AG08395 (cell line): Measurements from ENCODE around the gene ARID1B.
"Not testable (repeated sequence)": the region's sequence is repeated elsewhere in the genome, so short reads cannot be mapped to it uniquely, and the experiment has no call there.

Experiments
- DNase-seq: peaks from one replicate; pipeline ENCODE4 v3.0.0; 2012; ENCODE audit warnings: mixed read lengths, low spot score

ARID1B gene

DNA sequence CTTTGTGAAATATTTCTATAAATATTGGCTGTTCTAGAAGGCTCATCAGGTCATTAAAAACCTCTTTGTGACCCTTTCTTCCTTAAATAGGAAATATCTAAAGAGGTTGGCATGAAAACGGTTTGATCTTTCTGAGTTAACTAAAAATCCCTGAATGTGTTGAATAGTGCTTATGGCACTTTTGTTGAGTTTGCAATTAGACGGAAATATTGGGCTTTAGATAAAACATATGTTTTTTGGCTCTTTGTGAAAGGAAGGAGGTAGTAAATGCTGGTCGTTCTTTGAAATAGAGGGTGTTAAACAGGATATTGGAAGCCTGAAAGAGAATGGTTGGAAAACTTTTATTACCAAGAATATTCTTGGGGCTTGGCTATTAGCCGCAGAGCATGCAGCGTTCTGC lies 163.0 kb downstream of the ARID1B start:
- DNase-seq: no peak

DNA sequence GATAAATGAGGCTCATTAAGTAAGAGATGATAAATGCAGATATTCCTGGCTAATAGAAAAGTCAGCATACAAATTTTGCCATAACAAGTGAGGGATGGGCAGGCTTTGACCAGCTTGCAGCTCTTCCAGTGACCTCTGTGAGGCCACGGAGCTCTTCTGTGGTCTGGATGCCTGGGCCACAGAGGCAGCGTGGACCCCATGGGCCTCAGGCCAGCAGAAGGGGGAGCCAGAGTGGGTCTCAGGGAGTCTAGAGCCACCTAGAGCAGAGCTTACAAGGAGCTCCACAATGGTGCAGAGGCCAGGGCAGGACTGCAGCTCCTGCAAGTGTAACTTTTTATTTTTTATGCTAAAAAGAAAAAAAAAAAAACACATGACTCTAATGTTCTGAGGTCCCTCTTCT lies 165.1 kb downstream of the ARID1B start:
- DNase-seq: no peak

DNA sequence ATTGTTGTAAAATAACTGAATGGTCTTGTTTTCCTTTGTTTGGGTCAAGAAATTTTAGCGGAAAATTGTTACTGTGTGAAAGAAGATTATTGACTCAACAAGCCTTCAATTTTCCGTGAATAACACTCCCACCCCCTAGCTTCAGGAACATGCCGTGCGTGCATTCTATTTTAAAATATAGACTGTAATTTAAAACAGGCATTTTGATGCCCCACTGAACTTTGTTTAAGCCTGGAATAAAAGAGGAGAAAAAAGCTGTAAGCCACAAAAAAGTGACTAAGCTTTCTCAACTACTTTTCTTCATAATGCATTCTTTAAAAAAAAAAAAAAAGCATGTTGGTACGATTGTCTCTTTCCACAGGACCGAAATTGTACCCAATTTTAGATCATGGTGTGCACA lies 166.0 kb downstream of the ARID1B start:
- DNase-seq: peak; percentile 25

DNA sequence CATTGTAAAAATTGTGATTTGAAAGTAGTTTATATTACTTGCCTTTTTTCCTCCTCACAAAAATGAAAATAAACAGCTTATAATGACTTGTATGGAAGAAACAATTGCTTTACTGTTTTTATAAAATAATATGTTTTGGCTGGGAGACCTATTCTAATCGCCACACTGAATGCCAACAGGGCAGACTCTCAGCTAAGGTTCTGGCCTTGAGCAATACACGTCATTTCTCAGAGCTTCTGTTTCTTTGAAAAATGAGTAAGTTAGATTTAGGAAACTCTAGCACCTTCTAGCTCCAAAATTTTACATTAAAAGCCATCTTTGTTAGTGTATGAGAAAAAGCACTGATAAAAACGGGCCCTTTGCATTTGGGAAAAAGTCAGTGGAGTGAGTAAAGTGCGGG lies 166.6 kb downstream of the ARID1B start:
- no peak for DNase-seq

DNA sequence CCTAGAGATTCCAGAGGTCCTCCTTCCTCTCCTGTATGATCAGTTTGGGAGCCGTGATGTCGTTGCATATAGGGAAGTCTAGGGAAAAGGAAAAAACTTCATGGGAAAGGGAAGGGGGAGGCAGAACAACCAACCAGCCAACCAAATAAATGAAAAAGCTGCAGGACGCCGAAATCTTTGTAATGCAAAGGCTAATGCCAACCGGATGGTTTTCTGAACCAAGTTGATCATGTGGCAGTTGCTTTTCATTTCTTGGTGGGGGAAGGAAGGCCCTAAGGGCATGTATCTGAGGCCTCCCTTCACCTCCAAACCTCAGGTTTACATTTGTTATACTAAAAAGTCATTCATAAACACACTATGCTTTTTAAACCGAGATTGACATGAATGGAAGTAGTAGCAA lies 167.2 kb downstream of the ARID1B start:
- DNase-seq: no peak

DNA sequence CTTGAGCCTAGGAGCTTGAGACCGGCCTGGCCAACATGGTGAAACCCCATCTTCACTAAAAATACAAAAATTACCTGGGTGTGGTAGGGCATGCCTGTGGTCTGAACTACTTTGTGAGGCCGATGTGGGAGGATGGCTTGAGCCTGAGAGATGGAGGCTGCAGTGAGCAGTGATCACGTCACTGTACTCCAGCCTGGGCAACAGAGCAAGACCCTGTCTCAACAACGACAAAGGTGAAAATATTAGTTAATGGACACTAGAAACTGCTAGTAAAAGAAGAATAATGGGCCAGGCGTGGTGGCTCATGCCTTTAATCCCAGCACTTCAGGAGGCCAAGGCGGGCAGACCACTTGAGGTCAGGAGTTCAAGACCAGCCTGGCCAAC lies 168.6 kb downstream of the ARID1B start:
- DNase-seq: not testable (repeated sequence)

DNA sequence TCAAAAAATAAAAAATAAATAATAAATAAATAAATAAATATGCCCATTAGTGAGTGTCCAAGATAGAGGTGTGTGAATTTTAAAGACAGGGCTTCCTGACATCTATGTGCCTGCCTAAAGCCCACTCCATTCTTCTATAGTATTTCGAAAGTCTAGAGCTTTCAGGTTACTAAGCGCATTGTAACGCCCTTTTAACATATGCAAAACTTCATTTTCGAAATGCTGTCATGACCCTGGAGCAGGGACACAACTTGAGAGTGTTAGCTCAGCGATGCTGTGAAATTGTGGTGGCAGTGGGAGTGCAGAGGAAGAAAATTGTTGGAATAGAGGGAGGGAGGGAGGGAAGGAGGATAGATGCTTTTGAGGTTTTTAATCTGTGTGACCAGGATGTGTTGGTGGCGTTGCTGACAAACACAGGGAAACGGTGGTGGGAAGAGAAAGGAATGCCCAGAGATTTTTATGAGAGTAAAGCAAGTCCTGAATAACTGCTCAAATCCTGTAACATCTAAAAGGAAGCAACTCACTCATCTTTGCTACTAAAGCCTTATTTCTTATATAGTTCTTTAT lies 169.3 kb downstream of the ARID1B start:
- DNase-seq: no peak

DNA sequence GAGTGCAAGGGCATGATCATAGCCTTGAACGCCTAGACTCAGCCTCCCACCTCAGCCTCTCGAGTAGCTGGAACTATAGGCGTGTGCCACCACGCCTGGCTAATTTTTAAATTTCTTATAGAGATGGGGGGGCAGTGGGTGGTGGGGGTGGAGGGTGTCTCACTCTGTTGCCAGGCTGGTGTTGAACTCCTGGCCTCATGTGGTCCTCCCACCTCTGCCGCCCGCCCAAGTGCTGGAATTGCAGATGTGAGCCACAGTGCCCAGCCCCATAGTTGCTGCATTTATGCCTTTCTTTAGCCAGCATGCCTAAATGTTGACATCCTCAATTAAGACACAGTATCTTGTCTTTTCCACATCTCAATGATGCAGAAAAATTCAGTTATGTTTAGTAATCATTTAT lies 171.1 kb downstream of the ARID1B start:
- no peak for DNase-seq

DNA sequence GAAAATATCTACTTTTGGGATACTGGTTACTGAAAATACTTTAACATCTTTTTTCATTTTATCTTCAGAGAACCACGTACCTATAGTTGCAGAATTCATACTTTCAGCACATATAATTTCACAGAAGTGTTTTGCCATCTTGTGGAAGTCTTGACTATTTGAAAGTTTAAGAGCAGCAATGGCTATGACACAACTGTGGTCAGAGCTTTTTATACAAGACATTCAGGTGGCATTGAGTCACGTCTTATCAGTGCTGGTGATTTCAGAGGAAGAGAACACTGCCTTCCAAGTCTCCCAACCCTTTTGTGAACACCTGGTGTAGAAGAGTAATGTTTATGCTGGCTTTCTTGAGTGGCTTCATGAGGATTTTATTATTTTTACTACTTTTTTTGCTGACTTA lies 171.6 kb downstream of the ARID1B start:
- no peak for DNase-seq

DNA sequence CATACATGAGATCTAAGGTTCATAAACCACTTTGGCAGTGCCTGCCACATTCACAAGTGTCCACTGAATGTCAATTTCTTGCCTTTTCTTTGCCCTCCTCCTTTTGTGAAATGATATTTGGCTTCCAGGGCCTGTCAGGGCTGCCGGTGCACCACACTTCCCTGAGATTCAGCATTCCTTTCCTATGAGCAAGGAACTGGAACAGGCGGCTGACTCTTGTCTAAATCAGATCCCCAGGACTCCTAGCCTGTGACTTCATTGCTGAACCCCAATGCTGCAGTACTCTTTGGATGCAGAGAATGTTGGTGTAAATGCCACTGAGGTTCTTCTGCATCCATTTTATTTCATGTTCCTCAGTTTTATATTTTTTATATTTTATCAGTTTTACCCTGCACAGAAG lies 172.2 kb downstream of the ARID1B start:
- DNase-seq: peak; percentile 65

DNA sequence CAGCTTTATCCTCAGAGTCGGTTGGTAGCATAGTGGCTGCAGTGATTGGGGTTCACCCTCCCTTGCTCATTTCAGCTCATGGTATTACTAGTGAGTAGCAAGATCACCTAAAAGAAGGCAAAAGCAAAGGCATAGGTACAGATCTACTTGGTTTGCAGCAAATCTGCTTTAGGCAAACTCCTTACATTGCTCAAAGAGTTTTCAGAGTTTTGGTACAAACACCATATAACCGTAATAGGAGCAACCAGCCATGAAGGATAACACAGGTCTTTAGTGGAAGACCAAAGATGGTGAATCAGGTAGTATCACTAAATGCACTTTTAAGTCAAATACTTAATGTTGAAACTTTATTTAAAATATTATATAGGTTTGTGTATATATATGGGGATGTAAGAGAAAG lies 172.9 kb downstream of the ARID1B start:
- DNase-seq: no peak

DNA sequence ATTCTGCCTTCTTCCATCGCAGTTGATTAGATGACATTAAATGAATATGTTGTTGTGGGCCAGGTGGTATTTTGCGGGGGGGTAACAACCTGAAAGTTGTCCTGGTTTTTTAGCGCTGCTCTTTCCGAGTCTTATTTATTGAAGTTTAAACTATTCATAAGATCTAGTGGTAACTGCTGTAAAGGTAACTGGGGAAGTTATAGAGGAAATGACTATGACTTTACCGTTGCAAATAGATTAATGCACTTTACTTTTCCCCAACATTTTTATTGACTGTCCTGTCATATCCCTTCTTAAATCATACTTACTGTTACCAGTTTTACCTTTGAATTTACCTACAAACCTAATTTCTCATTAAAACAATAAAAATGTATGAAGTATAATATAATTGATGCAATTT lies 173.4 kb downstream of the ARID1B start:
- no peak for DNase-seq

DNA sequence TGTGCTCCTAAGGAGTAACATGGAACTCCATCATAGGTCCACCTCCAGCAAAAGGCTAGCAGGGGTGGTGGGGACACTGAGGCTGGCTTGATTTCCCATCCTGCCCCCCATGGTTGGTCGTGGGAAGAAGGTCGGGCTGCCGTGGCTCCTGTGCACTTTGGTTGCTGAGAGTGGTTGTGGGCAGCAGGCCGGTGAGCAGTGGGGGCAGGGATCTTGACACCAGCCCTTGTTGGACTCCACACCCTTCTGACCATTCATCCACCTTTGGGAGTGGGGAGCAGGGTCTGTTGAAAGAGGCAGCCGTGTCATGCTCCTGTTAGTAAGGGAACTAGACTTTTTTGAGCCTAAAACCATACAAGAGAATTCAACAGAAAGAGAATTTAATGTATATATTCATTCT lies 175.2 kb downstream of the ARID1B start:
- DNase-seq: no peak

DNA sequence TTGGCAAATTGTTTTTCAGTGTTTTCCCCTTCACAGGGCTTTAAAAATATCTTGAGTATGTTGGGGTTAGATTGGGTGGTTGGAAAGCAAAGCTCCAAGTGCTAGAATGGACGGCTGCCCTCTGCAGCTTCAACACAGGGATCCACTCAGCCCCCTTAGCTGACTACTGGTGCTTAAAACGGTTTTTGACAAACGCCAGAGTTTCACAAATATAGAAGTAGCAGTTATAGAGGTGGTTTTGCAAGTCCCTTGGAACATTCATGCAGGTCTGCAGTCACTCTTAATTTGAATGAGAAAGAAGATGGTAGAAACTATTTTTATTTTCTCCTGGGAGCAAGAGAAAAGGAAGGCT lies 175.9 kb downstream of the ARID1B start:
- no peak for DNase-seq

DNA sequence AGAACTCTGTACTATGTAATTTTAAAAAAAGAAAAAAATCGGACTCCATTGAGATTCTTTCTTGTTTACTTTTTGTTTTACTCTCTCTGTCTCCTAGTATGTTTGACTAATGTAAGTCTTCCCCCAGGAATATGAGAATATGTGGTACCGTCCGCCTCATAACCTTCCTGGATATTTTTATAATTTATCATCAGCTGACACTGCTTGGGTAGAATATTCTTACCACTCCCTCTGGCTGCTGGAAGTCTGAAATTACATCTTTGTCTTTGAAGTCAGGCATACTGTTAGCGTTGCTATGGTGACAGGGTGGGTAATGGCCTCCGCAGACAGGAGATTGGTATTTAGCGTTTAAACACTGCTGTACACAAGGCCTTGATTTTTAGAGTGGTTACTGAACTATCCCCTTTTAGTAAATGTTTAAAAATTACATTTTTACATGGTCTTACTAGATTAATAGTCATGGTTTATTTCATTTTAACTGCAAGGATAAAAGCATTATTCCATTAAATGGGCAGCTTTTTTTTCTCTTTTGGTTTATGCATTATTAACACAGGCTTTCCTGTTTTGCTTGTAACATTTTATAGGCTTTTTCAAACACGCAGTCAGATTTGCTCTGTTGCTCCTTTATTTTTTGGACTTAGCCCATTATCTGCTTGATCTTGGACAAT lies 176.4 kb downstream of the ARID1B start:
- DNase-seq: peak; percentile 92

DNA sequence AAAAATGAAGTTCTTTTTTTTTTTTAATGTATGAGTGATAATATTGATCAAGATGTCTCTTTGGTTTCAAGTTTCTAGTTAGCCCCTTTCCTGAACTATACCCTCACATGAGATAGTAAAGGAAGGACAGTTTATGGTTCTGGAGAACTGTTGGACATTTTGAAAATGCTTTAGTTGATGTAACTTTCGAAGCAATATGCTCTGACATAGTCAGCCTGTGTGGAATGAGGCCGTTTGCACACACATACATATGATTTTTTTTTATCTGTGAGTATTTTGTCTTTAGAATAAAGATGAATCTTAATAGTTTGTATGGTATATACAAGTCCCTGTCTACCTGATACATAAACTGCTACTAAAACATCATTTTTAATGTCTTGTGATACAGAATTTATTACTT lies 177.0 kb downstream of the ARID1B start:
- DNase-seq: no peak

DNA sequence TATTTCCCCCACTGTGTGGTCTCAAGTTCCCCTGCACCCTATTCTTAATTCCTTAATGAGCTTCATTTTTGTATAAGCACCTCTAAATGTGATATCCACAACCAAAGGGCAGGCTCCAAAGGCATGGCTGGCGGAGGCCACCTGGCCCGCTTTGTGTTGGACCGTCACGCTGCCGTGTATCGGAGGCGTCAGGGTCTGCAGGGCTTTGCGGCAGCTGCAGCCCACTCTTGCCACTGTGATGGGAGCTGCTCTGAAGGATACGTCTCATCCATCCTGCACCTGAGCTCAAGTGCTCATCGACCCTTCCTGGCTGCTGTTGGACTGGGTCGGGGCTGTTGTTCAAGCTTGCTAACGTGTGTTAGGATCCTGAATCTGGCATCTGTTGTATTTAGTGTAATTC lies 177.6 kb downstream of the ARID1B start:
- no peak for DNase-seq

DNA sequence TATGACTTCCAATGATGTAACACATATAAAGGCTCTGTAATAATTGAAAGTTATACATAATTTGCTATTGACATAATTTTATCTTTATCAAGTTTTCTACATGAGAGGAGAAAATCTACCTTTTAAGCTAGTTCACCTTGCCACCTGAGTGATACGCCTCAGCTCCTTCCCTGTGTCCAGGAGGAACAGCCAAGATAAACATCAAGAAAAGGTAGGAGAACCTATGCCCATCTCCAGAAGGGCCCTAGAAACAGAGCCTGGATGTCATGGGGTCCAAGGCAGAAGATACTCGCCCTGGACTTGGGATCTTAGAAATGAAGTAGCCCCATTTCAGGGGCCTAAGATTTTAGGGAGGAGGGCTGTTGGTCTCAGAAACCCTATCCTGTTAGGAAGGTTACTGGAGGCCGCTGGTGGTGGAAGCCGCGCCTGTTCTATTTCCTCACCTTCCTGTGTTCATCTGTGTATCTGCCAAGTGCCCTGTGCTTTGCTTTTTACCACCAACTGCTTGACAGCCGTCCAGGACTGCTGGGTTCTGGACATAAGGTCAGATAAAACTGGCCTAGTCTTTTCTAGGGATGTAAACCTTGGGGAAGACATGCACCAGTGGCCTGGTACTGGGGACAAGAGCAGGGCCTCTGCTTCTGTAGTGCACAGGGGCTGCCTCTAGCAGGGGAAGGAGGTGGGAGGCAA lies 178.5 kb downstream of the ARID1B start:
- no peak for DNase-seq

DNA sequence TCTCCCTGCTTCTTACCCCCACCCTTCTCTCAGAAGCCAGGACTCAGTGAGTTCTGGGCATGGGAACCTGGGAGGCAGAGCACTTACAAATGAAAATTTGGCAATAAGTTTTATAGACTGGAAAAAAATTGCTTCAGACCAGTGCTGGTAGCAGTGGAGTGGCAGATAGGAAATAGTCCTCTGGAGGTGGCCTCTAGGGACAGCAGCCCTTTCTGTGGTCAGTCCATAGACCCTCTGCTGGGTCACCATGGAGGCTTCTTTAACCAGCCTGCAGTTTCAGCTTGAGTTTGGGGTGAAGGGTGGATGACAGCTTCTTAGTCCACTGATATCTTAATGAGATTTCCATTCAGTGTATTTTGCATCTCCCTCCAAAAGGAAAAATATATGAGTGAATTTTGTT lies 179.1 kb downstream of the ARID1B start:
- no peak for DNase-seq

DNA sequence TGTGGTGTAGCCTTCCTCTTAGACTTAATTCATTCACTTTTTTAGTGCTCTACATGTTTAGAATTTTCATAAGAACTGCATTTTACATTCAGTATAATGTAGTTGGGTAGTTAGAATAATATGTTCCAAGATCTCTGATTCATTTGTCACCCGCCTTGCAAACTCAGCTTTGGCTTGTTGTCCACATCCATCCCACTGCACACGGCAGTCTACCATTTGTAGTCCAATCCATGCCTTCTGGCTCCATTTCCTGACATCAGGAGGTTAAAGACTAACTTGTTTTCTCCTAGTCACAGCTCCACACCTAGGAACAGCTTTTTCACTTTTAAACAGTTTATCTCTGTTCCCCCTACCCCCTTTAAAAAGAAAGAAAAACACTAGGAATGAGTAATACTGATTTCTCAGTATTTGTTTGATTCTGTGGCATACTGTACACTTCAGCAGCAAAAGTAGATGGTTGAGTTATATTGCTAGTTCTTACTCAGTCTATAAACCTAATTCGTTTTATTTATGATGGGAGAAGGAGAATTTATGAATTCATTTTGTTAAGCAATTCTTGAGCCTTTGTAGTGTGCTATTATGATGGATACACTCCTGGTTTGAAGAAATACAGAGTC lies 180.9 kb downstream of the ARID1B start:
- DNase-seq: no peak

DNA sequence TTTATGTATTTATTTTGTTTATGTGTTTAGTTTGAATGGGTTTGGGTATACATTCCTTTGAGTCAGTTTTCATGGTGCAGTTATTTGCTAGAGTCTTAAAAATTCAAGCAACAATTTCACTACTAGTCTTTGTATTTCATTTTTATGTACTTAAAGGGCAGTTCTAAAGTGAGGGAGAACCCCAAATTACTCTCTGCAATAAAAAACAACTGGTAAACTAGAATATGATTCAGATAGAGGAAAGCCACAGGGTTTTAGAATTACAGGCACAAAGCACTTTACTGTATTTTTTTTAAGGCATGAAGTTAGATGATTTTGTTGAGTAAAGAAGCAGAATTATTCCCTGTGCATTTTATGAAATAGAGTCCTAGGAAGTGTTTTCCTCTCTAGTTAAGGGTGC lies 183.3 kb downstream of the ARID1B start:
- no peak for DNase-seq

DNA sequence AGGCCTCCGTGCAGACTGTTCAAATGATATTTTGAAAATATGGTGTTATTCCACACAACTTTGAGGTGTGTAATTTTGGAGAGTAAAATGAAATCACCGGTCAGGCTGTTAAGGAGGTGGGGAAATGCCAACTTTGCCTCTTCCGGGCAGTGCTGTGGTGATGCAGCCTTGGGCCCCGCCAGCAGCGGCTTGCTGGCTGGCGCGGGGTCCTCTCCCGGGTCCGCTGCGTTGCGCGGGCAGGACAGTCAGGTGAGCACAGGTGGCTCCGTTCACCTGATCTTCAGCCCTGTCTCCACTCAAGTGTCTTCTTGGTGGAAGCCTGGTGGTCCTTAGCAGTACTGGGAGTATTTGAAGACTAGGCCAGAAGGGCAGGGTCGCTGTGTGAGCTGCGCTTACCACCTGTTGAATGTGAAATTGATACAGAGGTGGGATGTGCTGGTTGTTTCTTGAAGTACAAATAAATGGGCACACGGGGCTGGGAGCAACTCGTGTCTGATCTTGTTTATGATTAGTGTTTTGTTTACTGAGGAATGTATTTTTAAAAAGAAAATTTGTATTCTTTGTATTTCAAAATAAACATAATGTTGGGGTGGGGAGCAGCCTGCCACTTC lies 184.2 kb downstream of the ARID1B start:
- DNase-seq: no peak
